RKO (cell line): ENCODE measurements around the gene KAZN.

Experiments
- DNase-seq: peaks from one replicate; pipeline ENCODE4 v3.0.0-alpha.2; 2016; ENCODE audit warnings: low spot score

The KAZN gene

DNA sequence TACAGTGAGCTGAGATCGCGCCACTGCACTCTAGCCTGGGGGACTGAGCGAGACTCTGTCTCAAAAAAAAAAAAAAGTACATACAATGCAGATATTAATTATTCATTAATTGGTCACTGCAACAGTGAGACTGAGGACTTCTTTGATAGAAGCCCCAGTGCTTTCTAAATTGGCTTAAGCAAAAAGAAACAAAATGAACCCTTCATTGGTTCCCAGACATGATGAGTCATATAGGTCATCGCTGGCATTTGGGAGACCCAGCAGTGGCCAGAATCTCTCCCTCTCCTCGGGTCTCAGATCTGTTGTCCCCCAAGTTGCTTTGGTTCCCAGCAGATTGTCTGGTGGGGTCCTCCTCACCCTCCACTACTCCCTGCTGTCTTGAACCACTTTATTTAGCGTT lies 144.9 kb downstream of the KAZN start:
- DNase-seq = no peak

DNA sequence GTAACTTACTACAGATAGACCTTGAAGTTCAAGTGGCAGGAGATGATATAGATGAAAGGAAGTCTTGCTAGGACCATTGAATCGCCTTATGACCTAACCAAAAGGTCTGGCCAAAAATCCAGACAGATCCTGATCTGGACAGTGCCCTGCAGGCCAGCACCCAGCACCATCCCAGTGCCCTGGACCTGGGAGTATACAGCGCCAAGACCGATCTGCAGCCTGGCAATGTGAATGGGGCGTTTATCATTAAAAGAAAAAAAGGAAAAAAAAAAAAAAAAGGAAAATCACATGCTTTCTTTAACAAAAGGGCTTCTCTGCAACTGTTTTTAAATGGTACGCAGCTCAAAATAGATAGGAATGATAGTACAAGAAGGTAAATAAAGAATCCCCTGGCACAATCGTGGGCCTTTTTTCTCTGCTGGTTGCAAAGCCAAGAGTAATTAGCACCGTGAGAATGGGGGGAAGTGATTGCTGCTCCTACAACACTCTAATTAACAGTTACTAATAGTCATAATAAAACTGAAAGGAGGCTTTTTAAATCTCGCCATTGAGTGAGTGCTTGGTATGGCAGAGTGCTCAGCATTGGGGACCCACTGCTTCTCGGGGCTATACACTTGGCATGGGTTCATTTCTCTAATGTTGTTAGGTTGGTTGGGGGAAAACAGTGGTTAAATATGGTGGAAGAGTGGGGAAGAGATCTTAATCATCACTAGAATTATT lies 146.7 kb downstream of the KAZN start:
- no peak for DNase-seq

DNA sequence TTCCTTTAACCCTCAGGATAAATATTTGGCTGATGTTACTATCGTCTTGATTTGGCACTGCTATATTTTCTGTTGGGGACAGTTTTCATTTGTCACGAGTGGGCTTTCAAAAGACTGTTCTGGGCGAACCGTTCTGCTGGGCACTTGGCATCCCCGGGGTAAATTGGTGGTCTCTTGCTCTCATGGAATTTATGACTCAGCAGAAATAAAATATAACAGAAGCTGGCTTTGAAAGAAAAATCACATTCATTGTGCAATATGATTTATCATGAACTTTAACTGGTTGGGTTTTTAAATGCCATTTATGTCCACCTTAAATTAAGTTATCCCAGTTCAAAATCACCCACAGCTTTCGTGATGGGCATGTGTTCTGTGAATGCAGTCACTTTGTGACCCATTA lies 147.3 kb downstream of the KAZN start:
- no peak for DNase-seq

DNA sequence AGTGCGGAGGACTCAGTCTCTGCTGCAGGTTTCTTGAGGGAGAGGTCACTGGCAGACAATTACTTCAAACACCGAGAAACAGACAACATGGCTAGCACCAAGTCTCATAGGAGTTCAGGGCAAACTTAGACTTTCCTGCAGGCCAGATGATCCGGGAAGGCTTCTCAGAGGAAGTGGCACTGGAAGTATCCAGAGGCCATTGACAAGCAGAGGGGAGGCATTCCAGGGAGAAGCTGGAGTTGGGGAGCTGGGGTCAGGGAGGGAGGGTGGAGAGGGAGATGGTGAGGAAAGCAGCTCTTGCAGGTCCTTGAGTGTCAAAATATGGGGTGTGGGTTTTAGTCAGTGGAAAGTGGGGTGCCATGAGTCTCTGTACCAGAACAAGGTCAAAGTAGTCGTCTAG lies 147.9 kb downstream of the KAZN start:
- DNase-seq = no peak

DNA sequence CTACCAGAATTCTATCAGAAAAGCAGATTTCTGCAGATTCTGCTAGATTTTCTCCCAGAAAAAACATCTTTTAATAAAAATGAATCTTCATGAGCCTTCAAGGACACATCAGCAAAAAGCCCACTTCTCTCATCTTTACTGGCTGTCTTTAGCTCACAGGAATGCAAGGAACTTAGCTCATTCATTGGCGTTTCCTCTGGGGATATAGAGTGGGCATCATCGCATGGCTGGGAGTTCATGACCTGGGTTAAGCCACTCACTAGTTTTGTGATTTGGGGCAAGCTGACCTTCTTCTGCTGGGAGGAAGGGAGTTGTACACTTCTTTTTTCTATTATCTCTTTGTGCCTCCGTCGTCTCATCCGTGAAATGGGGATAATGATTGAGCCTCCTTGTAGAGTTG lies 149.7 kb downstream of the KAZN start:
- no peak for DNase-seq

DNA sequence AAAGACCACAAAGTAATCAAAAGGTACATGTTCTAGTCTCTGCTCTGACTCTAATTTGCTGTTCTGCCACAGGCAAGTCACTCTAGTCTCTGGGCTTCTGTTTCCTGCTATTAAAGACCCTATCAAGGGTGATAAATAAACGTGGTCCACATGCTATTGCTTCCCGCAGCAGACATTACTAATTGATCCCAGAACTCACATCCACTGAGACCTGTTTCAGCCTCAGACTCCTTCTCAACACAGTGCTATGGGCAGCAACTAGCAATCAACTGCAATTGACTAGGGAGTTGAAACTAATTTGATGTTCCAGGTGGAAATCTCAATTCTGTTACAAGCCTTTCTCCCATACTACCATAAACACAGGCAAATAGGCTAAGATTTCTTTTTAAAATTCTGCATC lies 150.5 kb downstream of the KAZN start:
- no peak for DNase-seq

DNA sequence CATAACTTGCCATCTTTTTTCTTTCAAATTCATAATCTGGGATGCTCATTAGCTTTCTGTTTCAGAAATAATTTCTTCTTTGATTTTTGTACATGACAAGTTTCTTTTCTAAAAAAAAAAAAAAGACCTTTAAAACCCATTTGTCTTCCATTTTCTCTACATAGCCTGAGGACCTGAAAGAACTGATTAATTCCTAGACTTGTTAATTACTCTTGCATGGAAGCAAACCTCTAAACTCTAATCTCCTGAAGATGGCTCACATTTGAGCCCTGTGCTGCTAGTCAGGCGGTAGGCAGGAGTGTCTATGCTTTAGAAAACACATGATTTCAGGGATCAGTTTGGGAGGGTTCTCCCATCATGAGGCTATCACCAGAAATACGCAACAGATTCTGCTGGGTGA lies 152.0 kb downstream of the KAZN start:
- DNase-seq = no peak

DNA sequence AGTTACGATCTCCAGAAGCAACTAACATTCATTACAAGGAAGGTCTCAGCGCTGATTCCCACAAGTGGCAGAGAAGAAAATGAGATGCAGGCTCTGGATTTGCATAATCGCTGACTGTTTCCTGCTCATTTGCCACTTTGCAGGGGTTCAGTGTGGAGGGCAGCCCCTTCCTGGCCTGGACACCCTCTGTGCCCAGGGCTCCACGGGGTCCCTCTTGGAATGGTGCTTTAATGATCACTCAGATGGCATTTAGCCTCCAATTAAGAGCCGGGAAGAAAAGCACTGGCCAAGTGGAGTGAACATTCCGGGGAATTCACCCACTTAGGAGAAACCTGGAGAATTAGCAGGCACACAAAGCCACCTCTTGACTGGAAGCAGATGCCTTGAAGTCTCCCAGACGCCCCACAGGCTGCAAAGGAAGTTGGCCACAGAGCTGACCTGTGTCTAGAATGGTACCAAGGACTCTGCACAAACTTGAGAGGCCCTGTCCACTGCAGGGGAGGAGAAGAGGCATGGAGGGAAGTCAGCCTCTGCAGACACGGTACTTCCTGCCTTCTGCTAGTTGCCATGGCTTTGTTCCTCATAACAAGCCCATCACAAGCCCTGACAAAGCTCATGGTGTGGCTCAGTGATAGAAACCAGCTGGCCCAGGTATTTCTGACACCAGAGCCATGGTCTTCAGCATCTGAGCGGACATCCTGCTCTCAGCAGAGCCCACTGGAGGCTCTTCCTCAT lies 157.2 kb downstream of the KAZN start:
- no peak for DNase-seq

DNA sequence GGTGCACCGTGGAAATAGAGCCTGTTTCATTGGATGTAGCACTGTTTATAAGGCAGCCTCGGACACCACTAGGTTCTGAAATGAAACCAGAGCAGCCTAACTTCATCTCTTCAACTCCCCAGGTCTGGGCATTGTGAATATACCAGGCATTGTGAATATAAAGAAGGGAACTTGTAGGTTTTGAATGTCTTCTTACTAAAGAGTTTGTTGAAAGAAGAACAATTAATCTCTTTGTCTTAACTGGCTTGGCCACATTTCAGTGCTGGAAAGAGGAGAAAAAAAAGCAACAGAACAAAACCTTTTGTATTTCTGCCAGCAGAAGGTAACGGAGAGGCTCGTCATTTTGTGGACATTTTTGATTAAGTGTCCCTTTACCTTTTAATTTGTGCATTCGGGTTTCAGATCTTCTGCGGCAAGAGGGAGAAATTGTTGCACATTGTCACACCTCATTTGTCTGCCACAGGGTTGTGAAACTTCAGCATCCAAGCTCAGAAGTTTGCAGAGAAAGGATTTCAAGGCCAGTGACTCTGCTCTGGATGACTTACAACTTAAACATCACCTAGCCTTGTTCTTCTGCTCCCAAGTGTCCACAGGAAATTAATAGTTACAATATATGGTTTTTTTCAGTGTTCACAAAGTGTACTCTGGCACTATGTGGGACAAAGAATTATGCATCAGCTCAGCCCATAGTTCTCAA lies 158.3 kb downstream of the KAZN start:
- no peak for DNase-seq

DNA sequence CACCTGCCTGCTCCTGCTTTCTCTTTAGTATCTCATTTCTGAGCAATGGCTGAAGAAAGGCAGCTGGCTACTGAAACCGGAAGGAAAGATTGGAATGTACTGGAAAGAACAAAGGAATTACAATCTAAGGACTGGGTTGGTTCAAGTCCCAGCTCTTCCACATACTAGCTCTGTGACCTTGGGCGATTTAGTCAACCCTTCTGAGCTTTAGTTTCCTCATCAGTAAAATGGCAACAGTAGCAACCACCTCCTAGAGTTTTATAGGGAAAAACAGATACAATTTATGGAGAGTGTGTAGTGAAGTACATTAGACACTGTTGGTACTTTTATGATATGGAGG lies 158.8 kb downstream of the KAZN start:
- DNase-seq = no peak

DNA sequence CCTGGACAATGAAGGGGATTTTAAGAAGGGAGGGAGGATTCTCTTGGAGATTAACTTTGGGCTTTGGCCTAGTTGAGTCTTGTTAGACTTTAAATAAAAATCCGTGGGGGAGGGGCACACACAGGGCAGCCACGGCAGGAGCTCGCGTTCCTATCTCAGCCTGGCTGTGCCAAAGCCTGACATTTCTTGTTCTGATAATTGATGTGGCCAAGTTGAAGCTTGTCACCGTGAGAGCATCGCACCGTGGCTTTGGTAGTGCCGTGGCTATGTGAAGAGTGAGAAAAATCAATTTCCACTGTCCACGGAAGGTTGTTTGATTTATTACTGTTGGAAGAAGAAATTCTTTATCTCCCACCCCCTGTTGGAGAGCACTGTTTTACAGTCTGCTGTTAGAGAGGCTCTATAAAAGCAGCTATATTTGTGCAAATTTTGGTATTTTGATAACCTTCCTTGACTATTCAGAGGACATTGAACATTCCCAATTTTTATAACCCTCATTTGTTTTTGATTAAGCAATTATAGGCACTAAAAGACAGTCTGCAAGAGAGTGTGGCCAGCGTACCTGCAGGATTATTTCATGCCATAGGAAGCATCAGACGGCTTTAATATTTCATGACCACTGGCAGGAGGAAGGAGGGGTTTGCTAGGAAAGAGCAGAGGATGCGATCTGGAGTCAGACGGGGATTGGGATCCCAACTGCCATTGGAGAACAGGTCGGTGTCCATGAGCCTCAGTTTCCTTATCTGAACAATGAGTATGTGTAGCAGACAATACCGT lies 160.7 kb downstream of the KAZN start:
- no peak for DNase-seq

DNA sequence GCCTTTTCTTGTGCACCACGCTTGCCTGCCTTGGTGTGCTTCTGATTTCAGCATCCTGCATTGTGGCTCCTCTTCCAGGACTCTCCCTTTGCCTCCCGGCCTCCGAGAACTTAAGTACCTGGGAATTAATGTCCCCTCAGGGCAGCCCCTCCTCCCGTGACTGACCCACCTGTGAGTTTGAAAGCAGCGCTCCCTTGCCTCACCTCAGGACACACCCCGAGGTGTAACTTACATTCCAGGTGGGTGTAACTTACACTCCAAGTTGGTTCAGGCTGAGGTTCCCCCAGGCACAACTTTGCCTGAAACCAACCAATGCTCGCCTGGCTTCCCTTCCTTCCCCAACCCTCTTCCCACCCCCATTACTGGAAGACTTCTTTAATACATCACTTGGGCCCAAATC lies 161.4 kb downstream of the KAZN start:
- DNase-seq = no peak

DNA sequence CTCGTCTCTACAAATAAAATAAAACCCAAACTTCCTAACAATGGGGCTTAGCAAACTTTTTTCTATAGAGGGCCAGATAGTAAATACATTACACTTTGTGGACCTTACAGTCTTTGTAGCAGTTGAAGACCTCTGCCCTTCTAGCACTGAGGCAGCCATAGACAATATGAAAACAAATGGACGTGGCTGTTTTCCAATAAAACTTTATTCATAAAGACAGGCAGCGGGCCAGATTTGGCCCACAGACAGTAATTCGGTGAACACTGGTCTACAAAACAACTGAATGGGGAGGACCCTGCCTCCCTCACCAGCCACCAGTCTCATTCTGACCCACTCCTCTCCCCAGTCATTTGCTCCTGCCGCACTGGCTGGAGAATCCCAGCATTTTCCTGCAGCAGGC lies 162.3 kb downstream of the KAZN start:
- no peak for DNase-seq

DNA sequence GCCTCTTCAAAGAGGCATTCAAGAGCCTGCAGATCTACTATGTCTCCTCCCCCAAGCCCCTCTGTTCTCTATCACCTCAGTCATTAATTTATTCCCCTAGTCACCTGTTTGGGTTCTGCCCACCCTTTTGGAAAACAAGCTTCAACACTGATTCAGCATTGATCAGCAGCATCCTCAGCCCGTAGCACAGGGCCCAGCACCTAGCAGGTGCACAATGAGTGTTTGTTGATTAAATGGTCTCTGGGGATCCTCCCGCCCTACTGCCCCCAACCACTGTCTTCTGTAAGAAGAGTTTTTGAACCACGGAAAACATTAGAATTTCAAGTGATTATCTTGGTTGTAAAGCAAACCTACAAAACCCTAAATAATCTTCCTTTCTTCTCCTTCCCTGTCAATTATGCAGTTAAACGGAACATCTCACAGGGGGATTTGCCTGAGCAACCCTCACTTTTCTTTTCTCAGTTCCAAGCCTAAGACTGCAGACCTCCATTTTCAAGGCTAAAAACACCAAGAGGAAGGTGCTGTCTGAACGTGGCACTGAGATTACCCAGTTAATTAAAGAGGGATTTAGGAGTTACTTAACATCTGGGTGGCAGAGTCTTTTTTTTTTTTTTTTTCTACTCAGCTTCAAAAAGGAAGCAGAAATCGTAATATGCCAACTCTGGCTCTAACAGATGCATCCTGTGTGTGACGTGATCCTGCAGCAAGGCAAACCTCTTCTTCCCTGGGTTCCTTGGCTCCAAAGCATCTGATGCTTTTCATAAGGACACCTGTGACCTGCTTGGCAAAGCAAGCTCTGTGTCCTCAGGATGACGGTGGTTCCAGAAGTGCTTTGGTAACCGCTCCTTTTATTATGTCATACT lies 163.0 kb downstream of the KAZN start:
- DNase-seq = no peak

DNA sequence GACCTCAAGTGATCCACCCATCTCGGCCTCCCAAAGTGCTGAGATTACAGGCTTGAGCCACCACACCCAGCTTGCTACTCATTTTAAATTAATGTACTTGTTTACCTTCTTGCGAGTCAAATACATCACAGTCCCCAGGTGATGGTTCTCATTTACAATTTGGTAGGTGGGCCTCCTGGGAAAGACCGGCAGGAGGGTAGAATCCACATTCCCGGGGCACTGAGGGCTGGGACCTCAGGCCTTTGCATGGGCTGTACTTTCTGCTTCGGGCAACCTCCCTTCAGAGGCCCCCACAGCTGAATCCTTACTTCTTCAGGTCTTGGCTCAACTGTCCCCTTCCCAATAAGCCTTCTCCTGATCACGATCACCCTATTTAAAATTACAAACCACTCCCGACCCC lies 165.5 kb downstream of the KAZN start:
- DNase-seq = no peak

DNA sequence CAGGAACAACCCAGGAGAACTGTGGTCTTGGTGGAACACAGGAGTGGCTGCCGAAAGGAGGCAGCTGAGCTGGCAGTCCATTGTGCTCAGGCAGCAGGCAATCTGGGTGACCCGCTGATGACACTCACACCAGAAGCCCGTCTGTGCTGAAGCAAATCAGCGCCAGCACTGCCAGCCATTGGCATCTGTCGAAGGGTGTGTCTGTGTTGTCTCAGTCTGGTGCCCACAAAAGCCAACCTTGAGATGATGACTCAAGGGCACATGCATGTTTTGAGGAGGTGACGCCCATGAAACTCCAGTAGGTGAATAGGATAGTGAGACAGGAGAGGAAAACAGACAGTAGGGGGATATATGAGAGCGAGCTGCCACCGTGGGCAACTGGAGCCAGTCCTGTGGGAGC lies 167.3 kb downstream of the KAZN start:
- DNase-seq = no peak

DNA sequence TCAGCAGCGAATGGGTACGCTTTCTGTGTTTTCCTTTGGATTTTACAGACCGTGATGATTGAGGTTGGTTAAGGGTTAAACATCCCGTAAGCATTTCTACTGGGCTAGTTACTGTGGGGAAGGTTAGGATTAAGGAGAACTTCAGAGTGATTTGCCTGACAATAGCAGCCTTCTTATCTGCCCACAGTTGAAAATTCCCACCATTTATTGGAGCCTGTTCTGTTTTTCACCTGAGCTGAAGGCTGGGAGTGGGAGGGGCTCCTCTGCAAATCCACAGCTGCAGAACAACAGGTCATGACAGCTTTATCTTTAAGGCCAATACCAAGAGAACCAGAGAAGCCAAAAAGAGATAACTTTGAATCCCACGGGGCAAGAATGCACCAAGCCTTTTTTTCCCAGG lies 168.6 kb downstream of the KAZN start:
- no peak for DNase-seq

DNA sequence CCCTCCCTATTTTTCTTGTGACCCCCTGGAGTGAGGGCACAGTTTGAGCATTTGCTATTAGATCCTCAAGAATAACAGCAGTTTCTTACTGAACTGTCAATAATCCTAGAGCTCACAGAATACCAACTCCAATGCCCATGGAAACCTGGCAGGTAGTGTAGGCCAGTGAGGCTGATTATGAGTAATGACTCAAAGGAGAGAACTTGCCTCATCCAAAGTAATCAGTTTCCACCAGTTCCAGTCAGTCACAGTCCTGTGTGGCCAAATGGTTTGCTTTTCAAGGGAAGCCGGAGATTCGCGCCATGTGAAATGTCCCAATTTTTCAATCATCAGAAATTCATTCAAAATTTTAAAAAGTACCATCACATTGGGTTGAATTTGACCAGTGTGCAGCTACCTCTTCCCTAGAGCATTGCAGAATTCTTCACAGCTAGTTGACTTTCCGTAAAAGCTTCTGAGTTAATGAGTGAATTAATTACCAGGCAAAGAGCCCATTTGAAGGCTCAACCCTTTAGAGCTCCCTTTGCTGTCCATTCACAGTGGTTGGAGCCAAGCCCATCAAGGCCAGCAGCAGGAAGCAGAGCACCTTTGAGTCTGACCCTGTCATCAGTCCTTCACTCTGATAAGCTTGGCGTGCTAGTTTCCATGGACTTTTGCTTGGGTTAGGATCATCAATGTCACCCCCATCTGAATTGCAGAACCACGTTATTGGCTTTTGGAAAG lies 170.3 kb downstream of the KAZN start:
- no peak for DNase-seq

DNA sequence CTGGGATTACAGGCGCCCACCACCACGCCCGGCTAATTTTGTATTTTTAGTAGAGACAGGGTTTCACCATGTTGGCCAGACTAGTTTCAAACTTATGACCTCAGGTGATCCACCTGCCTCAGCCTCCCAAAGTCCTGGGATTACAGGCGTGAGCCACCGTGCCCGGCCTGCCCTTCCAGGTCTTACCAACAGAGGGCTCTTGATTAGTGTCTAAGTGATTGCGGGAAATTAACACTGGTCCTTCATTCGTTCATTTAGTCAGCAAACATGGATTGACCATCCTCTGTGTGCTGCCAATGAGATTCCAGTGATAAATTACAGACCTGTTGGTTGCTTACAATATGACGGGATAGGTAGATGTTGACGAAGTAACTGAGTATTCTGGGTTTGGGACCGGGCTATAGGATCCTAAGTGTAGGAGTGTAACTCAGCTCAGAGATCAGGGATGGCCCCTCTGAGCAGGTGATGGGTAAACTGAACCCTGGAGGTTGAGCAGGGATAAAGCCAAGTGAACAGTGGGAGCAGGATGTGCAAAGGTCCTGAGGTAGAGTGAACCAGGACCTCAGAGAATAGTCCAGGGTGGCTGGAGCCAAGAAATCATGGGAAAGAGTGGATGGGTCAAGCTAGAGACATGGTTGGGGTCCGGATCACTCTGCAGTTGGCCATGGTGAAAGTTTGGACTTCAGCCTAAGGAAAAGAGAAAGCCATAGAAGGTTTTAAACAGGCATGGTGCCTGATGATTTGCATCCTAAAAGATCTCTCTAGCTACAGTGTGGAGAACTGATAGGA lies 171.2 kb downstream of the KAZN start:
- no peak for DNase-seq

DNA sequence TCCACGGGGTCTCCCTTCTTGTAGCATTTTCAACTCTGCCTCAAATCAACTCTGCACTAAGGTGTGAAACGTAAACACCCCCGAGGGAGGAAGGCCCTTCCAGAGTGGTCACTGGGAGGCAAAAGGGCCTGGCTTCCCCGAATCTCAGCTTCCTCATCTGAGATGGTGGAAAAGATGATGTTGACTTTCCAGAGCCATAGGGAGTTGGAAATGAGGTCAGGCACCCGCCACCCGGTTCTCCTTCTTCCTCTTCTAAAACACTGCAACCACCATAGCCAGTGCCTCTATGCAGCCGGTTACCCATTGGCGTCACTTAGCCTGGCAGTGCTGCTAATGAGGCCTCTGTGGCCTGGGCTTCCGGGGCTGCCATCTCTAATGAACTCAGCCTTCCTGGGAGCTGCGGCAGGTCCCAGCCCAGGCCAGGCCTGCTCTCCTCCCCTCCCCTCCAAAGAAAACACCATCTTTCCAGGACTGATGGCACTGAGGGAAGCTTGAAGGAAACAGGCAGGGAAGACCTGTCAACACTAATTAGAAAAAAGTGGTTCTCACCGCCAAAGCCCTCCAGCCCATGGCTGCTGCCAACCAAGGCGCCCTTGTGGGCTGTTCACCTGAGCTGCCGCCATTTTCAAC lies 175.0 kb downstream of the KAZN start:
- DNase-seq = no peak
